Neural cell (in vitro differentiated cells): ENCODE results near the gene RIPK3. TPM values are rescaled to one million over a fixed set of nuclear protein-coding genes. Genes with fewer than 3 reads are reported as not detected.
A peak's percentile ranks its signal among the peaks of the same experiment; 100 is the strongest.

ENCODE experiments used
- H2AFZ ChIP-seq: fragments of 200-600, 300-800 bp; sonication (generic), shearing (Covaris generic); 2 replicates; pipeline ENCODE4 v1.6.0; 2014; ENCODE audit warnings: low read depth, mild to moderate bottlenecking, antibody characterized with exemption, low read length, moderate library complexity
- H3F3A ChIP-seq: fragments of 200-600 bp; shearing (Covaris generic); 2 replicates; pipeline ENCODE4 v1.6.1; 2016; ENCODE audit warnings: mild to moderate bottlenecking, moderate library complexity, mixed read lengths, antibody characterized with exemption, low read length; ENCODE audit not compliant: insufficient read depth, poor library complexity, severe bottlenecking
- H3K27ac ChIP-seq: fragments of 200-600, 300-800 bp; sonication (generic), shearing (Covaris generic); 2 replicates; pipeline ENCODE4 v1.5.1; 2014; ENCODE audit warnings: mild to moderate bottlenecking, low read length, moderate library complexity
- H3K27me3 ChIP-seq: fragments of 300-800, 200-600 bp; sonication (generic), shearing (Covaris generic); 2 replicates; pipeline ENCODE4 v1.6.0; 2014; ENCODE audit warnings: mild to moderate bottlenecking, low read depth, low read length, moderate library complexity; ENCODE audit not compliant: insufficient read depth
- H3K36me3 ChIP-seq: fragments of 300-800, 200-600 bp; sonication (generic), shearing (Covaris generic); 2 replicates; pipeline ENCODE4 v1.5.1; 2014; ENCODE audit warnings: mild to moderate bottlenecking, antibody characterized with exemption, low read length, moderate library complexity; ENCODE audit not compliant: insufficient read depth
- H3K4me2 ChIP-seq: fragments of 300-800, 200-600 bp; sonication (generic), shearing (Covaris generic); 2 replicates; pipeline ENCODE4 v1.6.0; 2014; ENCODE audit warnings: mild to moderate bottlenecking, low read length
- H3K4me3 ChIP-seq: fragments of 300-800, 200-600 bp; sonication (generic), shearing (Covaris generic); 2 replicates; pipeline ENCODE4 v1.5.1; 2014; ENCODE audit warnings: mild to moderate bottlenecking, low read length, moderate library complexity
- H3K79me2 ChIP-seq: fragments of 200-600 bp; shearing (Covaris generic); replicated peaks from 2 replicates; pipeline ENCODE4 v1.6.0; 2014; ENCODE audit warnings: mild to moderate bottlenecking, low read length, moderate library complexity; ENCODE audit not compliant: insufficient read depth
- H3K9ac ChIP-seq: fragments of 300-800, 200-600 bp; sonication (generic), shearing (Covaris generic); 2 replicates; pipeline ENCODE4 v1.6.1; 2016; ENCODE audit warnings: mild to moderate bottlenecking, low read length, mixed read lengths
- H3K9me2 ChIP-seq: fragments of 200-600 bp; shearing (Covaris generic); 2 replicates; pipeline ENCODE4 v1.6.1; 2016; ENCODE audit warnings: mild to moderate bottlenecking, low read length, mixed read lengths; ENCODE audit not compliant: insufficient read depth
- H3K9me3 ChIP-seq: fragments of 200-600, 300-800 bp; sonication (generic), shearing (Covaris generic); 2 replicates; pipeline ENCODE4 v1.6.1; 2016; ENCODE audit warnings: mild to moderate bottlenecking, mixed run types, low read length, moderate library complexity, mixed read lengths
- H4K20me1 ChIP-seq: fragments of 200-600 bp; shearing (Covaris generic); 2 replicates; pipeline ENCODE4 v1.6.1; 2016; ENCODE audit warnings: mild to moderate bottlenecking, mixed run types; ENCODE audit not compliant: insufficient read depth
- CTCF ChIP-seq: fragments of 450-650 bp; IDR thresholded peaks from 2 replicates; pipeline ENCODE4 v1.5.1; 2014; ENCODE audit warnings: antibody characterized with exemption, mild to moderate bottlenecking, moderate library complexity; ENCODE audit not compliant: poor library complexity, severe bottlenecking
- EP300 ChIP-seq: fragments of 450-650 bp; conservative IDR thresholded peaks from 2 replicates; pipeline ENCODE4 v1.6.1; 2014; ENCODE audit warnings: antibody characterized with exemption, mild to moderate bottlenecking, moderate library complexity; ENCODE audit not compliant: poor library complexity, severe bottlenecking
- EZH2 ChIP-seq: fragments of 200-600, 300-800 bp; shearing (Covaris generic), sonication (generic); IDR thresholded peaks from 2 replicates; pipeline ENCODE4 v1.6.1; 2014; ENCODE audit warnings: antibody characterized with exemption, low read length, borderline replicate concordance, mild to moderate bottlenecking; ENCODE audit not compliant: insufficient read depth, poor library complexity, severe bottlenecking
- MXI1 ChIP-seq: fragments of 450-650 bp; conservative IDR thresholded peaks from 2 replicates; pipeline ENCODE4 v1.6.1; 2014; ENCODE audit warnings: antibody characterized with exemption, mild to moderate bottlenecking; ENCODE audit not compliant: poor library complexity, severe bottlenecking
- POLR2AphosphoS5 ChIP-seq: IDR thresholded peaks from 2 replicates; pipeline ENCODE4 v1.6.1; 2012
- RAD21 ChIP-seq: fragments of 450-650 bp; conservative IDR thresholded peaks from 2 replicates; pipeline ENCODE4 v1.6.1; 2014; ENCODE audit warnings: antibody characterized with exemption, mild to moderate bottlenecking, moderate library complexity
- REST ChIP-seq: IDR thresholded peaks from 2 replicates; pipeline ENCODE4 v1.6.1; 2012; ENCODE audit warnings: borderline replicate concordance
- SMC3 ChIP-seq: fragments of 450-650 bp; conservative IDR thresholded peaks from 2 replicates; pipeline ENCODE4 v1.6.1; 2014; ENCODE audit warnings: antibody characterized with exemption, mild to moderate bottlenecking, moderate library complexity; ENCODE audit not compliant: poor library complexity
- TAF1 ChIP-seq: IDR thresholded peaks from 2 replicates; pipeline ENCODE4 v1.6.1; 2012; ENCODE audit warnings: low read depth
- polyA plus RNA-seq: library from polyadenylated mRNA; depleted of rRNA; stranded (reverse); fragments of >200 nt; gene quantifications from 2 replicates; pipeline ENCODE4 v1.2.3, GENCODE V29; 2014

Gene RIPK3
- polyA plus RNA-seq, 1 donor from 2014 or later: not detected

GRCh38 chr14:24366721-24367513, 27.1 kb upstream of the RIPK3 start:
- Histone ChIP-seq H3K27ac (peak overlapping the region; percentile 16), H3K9ac (peak overlapping the region; percentile 29)

GRCh38 chr14:24366413-24366720, 26.6 kb upstream of the RIPK3 start:
- Histone ChIP-seq H4K20me1 (no peaks in the 10 kb centered on the region), H2AFZ (no peak overlapping the region), H3K9ac (peak overlapping the region; percentile 29), H3F3A (no peaks in the 10 kb centered on the region), H3K9me2 (no peaks in the 10 kb centered on the region), H3K27me3 (peaks cover 23% of the 10 kb centered on the region), H3K9me3 (no peaks in the 10 kb centered on the region), H3K79me2 (no peaks in the 10 kb centered on the region), H3K36me3 (no peaks in the 10 kb centered on the region), H3K4me2 (no peak overlapping the region), H3K27ac (peak overlapping the region; percentile 16), H3K4me3 (peak overlapping the region; percentile 58)
- no peak for TF ChIP-seq EZH2
- no peak for TF ChIP-seq RAD21
- no peak for TF ChIP-seq POLR2AphosphoS5
- TF ChIP-seq MXI1: no peak
- TF ChIP-seq EP300: no peak
- TF ChIP-seq TAF1: no peak
- TF ChIP-seq CTCF: no peak
- no peak for TF ChIP-seq SMC3
- no peak for TF ChIP-seq REST

More at GRCh38 chr14:24366721-24367513, 27.1 kb upstream of the RIPK3 start:
- Histone ChIP-seq H3K79me2 (no peaks in the 10 kb centered on the region), H3K4me2 (no peak overlapping the region), H3K9me2 (no peaks in the 10 kb centered on the region), H2AFZ (no peak overlapping the region), H3K9me3 (no peaks in the 10 kb centered on the region), H3F3A (no peaks in the 10 kb centered on the region), H3K4me3 (peak overlapping the region; percentile 58), H3K27me3 (peaks cover 23% of the 10 kb centered on the region), H3K36me3 (no peaks in the 10 kb centered on the region), H4K20me1 (no peaks in the 10 kb centered on the region)
- no peak for TF ChIP-seq RAD21
- no peak for TF ChIP-seq MXI1
- no peak for TF ChIP-seq CTCF
- TF ChIP-seq POLR2AphosphoS5: no peak
- TF ChIP-seq EZH2: no peak
- TF ChIP-seq EP300: no peak
